Measurements from ENCODE around the gene CDH26.

DNA sequence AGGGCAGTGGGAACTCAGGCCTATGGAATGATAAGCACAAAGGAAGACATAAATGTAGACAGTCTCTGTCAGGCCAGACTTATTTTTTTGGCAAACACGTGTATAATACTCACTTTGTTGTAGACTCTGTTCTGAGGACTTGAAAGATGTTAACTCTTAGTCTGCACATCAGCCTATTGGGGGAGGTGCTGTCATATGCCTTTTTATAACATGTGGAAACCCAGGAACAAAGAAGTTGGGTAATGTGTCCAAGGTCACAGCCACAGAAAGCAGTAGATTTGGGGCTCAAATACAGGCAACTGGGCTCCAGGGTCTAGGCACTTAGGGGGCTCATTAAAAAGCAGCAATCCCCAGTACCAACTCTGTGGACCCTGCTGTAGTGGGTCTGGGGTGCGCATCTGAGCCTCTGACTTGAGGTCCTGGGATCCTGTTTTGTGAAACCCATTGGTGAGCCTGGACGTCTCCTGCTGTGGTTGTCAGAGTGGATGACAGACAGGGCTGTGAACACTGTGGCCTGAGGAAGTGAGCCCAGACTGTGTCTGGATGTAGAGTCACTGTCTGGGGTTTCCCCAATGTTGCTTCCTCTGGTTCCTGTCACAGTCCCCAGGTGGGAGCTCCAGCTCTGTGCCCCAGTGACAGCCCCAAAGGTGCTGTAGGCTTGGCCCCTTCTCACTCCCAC, 50.0 kb downstream of the CDH26 start:
- TF ChIP-seq, protein P1, sequence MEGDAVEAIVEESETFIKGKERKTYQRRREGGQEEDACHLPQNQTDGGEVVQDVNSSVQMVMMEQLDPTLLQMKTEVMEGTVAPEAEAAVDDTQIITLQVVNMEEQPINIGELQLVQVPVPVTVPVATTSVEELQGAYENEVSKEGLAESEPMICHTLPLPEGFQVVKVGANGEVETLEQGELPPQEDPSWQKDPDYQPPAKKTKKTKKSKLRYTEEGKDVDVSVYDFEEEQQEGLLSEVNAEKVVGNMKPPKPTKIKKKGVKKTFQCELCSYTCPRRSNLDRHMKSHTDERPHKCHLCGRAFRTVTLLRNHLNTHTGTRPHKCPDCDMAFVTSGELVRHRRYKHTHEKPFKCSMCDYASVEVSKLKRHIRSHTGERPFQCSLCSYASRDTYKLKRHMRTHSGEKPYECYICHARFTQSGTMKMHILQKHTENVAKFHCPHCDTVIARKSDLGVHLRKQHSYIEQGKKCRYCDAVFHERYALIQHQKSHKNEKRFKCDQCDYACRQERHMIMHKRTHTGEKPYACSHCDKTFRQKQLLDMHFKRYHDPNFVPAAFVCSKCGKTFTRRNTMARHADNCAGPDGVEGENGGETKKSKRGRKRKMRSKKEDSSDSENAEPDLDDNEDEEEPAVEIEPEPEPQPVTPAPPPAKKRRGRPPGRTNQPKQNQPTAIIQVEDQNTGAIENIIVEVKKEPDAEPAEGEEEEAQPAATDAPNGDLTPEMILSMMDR (IDR thresholded peaks at IDR 0.05), result no peak
- TF ChIP-seq SMAD3 (CRISPR knock-in tag; IDR thresholded peaks at IDR 0.05; ENCODE audit: borderline replicate concordance) (no peak), TP53 (CRISPR knock-in tag; IDR thresholded peaks at IDR 0.05) (no peak), ZBTB21 (CRISPR knock-in tag; IDR thresholded peaks at IDR 0.05; ENCODE audit: borderline replicate concordance) (no peak), ZNF121 (CRISPR knock-in tag; IDR thresholded peaks at IDR 0.05) (no peak), NR1H2 (CRISPR knock-in tag; IDR thresholded peaks at IDR 0.05) (no peak)
- TF ChIP-seq, protein P2, sequence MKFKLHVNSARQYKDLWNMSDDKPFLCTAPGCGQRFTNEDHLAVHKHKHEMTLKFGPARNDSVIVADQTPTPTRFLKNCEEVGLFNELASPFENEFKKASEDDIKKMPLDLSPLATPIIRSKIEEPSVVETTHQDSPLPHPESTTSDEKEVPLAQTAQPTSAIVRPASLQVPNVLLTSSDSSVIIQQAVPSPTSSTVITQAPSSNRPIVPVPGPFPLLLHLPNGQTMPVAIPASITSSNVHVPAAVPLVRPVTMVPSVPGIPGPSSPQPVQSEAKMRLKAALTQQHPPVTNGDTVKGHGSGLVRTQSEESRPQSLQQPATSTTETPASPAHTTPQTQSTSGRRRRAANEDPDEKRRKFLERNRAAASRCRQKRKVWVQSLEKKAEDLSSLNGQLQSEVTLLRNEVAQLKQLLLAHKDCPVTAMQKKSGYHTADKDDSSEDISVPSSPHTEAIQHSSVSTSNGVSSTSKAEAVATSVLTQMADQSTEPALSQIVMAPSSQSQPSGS (CRISPR knock-in tag; IDR thresholded peaks at IDR 0.05; ENCODE audit: borderline replicate concordance, low read depth), result no peak

All from WTC11 (cell line).